Endothelial cell of umbilical vein (primary cell): Measurements from ENCODE around the gene HGFAC. TPM values are rescaled to one million over a fixed set of nuclear protein-coding genes. Genes with fewer than 3 reads are reported as not detected.

Experiments used
- BruUV-seq: library from RNA; stranded (reverse); fragments of 400-500 nt; replicated peaks from 2 replicates; lab custom pipeline; 2021; lab: Mats Ljungman, UMichigan
- CTCF ChIA-PET: fragments of 300-600, 350-600 bp; sonication (Branson Sonifier 250); formaldehyde crosslinking; loops from one replicate; lab custom pipeline; 2021; ENCODE audit warnings: antibody characterized with exemption, inconsistent platforms; lab: Charles Lee
- POLR2A ChIA-PET: fragments of 300-600, 350-600 bp; sonication (Branson Sonifier 250); formaldehyde crosslinking; loops from one replicate; lab custom pipeline; 2021; ENCODE audit warnings: antibody characterized with exemption, inconsistent platforms; lab: Charles Lee
- DNase-seq: peaks from one replicate; pipeline ENCODE4 v3.0.0-alpha.2; 2011; ENCODE audit warnings: low read depth, low spot score
- FAIRE-seq: peaks from 2 replicates; lab custom pipeline; 2011; peaks lifted over from hg19 to GRCh38; lab: Jason Lieb, UNC
- H2AFZ ChIP-seq: 2 replicates; pipeline ENCODE4 v1.6.0; 2012; ENCODE audit warnings: low read depth, low read length, control low read depth, inconsistent platforms
- H3K27ac ChIP-seq: 2 replicates; pipeline ENCODE4 v1.5.1; 2011; ENCODE audit warnings: low read depth, mild to moderate bottlenecking, control low read depth, low read length, moderate library complexity; ENCODE audit not compliant: insufficient read depth
- H3K27me3 ChIP-seq, 2 experiments: 2 replicates each; pipeline versions ENCODE4 v1.6.0 to v1.6.1; 2011; ENCODE audit warnings: low read length in 2 of 2, mixed read lengths in 1 of 2; ENCODE audit not compliant: control insufficient read depth in 2 of 2, insufficient read depth in 2 of 2
- H3K36me3 ChIP-seq, 2 experiments: 2 replicates in 1 of 2; 3 replicates in 1 of 2; pipeline ENCODE4 v1.5.1; 2011; ENCODE audit warnings: low read length in 2 of 2, mild to moderate bottlenecking in 1 of 2, moderate library complexity in 1 of 2; ENCODE audit not compliant: control insufficient read depth in 2 of 2, insufficient read depth in 2 of 2; ENCODE audit errors: extremely low read depth in 1 of 2
- H3K4me1 ChIP-seq: 3 replicates; pipeline ENCODE4 v1.5.1; 2011; ENCODE audit warnings: mild to moderate bottlenecking, low read length; ENCODE audit not compliant: control insufficient read depth, insufficient read depth; ENCODE audit errors: extremely low read depth
- H3K4me2 ChIP-seq: 2 replicates; pipeline ENCODE4 v1.6.1; 2011; ENCODE audit warnings: low read length, control low read depth, mixed read lengths; ENCODE audit not compliant: insufficient read depth
- H3K4me3 ChIP-seq, 3 experiments: fragments of 200-600 bp in 1 of 3; sonication (generic), shearing (Covaris generic) in 1 of 3; replicated peaks in 1 of 3; 2 replicates each; pipeline ENCODE4 v1.5.1; 2011 to 2016; ENCODE audit warnings: control low read depth in 3 of 3, low read length in 3 of 3, mild to moderate bottlenecking in 2 of 3, inconsistent platforms in 1 of 3, low read depth in 1 of 3, moderate library complexity in 1 of 3; ENCODE audit not compliant: insufficient read depth in 1 of 3
- H3K79me2 ChIP-seq: 2 replicates; pipeline ENCODE4 v1.6.0; 2012; ENCODE audit warnings: low read length, inconsistent platforms; ENCODE audit not compliant: control insufficient read depth, insufficient read depth
- H3K9ac ChIP-seq: replicated peaks from 2 replicates; pipeline ENCODE3; 2011; ENCODE audit warnings: low read length, control low read depth; ENCODE audit not compliant: insufficient read depth; ENCODE audit errors: extremely low read depth
- H3K9me1 ChIP-seq: replicated peaks from 3 replicates; pipeline ENCODE4 v1.6.0; 2011; ENCODE audit warnings: mild to moderate bottlenecking, low read length; ENCODE audit not compliant: control insufficient read depth, insufficient read depth; ENCODE audit errors: extremely low read depth
- H3K9me3 ChIP-seq: replicated peaks from 2 replicates; pipeline ENCODE4 v1.5.1; 2012; ENCODE audit warnings: low read length, inconsistent platforms; ENCODE audit not compliant: control insufficient read depth, insufficient read depth
- H4K20me1 ChIP-seq: replicated peaks from 2 replicates; pipeline ENCODE3; 2011; ENCODE audit warnings: mild to moderate bottlenecking, low read length; ENCODE audit not compliant: control insufficient read depth, insufficient read depth; ENCODE audit errors: extremely low read depth
- CTCF ChIP-seq, 2 donors: IDR thresholded peaks; 1 replicate in 1 of 2; 2 replicates in 1 of 2; pipeline ENCODE4 v1.5.1; 2011; ENCODE audit warnings: low read length in 2 of 2, mild to moderate bottlenecking in 2 of 2, moderate library complexity in 2 of 2, control low read depth in 1 of 2, inconsistent platforms in 1 of 2, low read depth in 1 of 2; ENCODE audit not compliant: insufficient read depth in 1 of 2; ENCODE audit errors: extremely low read depth in 1 of 2
- EZH2 ChIP-seq: IDR thresholded peaks from 2 replicates; pipeline ENCODE4 v1.6.1; 2012; ENCODE audit warnings: borderline replicate concordance, low read depth, mild to moderate bottlenecking, moderate library complexity, low read length, inconsistent platforms; ENCODE audit not compliant: severe bottlenecking
- FOS ChIP-seq: IDR thresholded peaks from 2 replicates; pipeline ENCODE4 v1.6.1; 2011; ENCODE audit warnings: mild to moderate bottlenecking, low read length, moderate library complexity, borderline replicate concordance; ENCODE audit not compliant: insufficient read depth
- GATA2 ChIP-seq: IDR thresholded peaks from 2 replicates; pipeline ENCODE4 v1.7.0; 2011; ENCODE audit warnings: low read depth, mild to moderate bottlenecking, moderate library complexity, mixed read lengths, low read length; ENCODE audit not compliant: insufficient read length, insufficient read depth
- JUN ChIP-seq: IDR thresholded peaks from 2 replicates; pipeline ENCODE4 v1.6.1; 2011; ENCODE audit warnings: borderline replicate concordance, low read depth; ENCODE audit not compliant: insufficient read length, insufficient read depth
- MAX ChIP-seq: IDR thresholded peaks from 2 replicates; pipeline ENCODE4 v1.6.1; 2011; ENCODE audit not compliant: insufficient read depth, insufficient read length
- MYC ChIP-seq: IDR thresholded peaks from one replicate; pipeline ENCODE4 v1.6.1; 2011; ENCODE audit warnings: mild to moderate bottlenecking, low read depth, low read length
- POLR2A ChIP-seq: IDR thresholded peaks from 2 replicates; pipeline ENCODE4 v1.6.1; 2012; ENCODE audit warnings: low read depth, mild to moderate bottlenecking, control low read depth, low read length
- POLR2AphosphoS5 ChIP-seq: IDR thresholded peaks from 2 replicates; pipeline ENCODE4 v1.6.1; 2012; ENCODE audit warnings: low read depth, mild to moderate bottlenecking, control low read depth, low read length, moderate library complexity; ENCODE audit not compliant: insufficient read depth
- dilution Hi-C: fragments of 300-500 bp; cut with MboI; formaldehyde crosslinking; loops from one replicate; pipeline ENCODE4 v1.15.0; 2019; ENCODE audit warnings: low sequenced_read_pairs; ENCODE audit not compliant: extremely low pct_ligation_motif_present
- intact Hi-C: fragments of 100-400 bp; cut with micrococcal nuclease; formaldehyde crosslinking; loops from one replicate; pipeline ENCODE4 v1.10.0; 2022
- polyA plus RNA-seq, 4 experiments: library from polyadenylated mRNA; depleted of rRNA in 3 of 4; stranded (reverse) in 3 of 4; unstranded in 1 of 4; fragments of >200 nt; gene quantifications; 2 replicates each; pipeline versions ENCODE4 v1.2.1 to v1.2.3, GENCODE V29; 2011 to 2012; ENCODE audit warnings: missing spikeins in 1 of 4
- total RNA-seq: library from RNA; stranded (reverse); gene quantifications from 2 replicates; pipeline ENCODE4 v1.2.3, GENCODE V29; 2021

HGFAC gene
- total and polyA plus RNA-seq, 2 donors (not counting 3 experiments of a cell fraction or from before 2014, with no cell fraction given), result 0.36 to 0.49 TPM

- Histone ChIP-seq H3K9ac (no peak overlapping the region), H3K9me1 (no peaks in the 10 kb centered on the region), H4K20me1 (no peaks in the 10 kb centered on the region), H3K4me2 (no peak overlapping the region), H3K79me2 (no peaks in the 10 kb centered on the region), H3K36me3 (peaks cover 2 to 19% of the 10 kb centered on the region in 2 experiments), H2AFZ (no peak overlapping the region), H3K27me3 (no peaks in the 10 kb centered on the region), H3K4me3 (no peak overlapping the region), H3K4me1 (no peaks in the 10 kb centered on the region), H3K27ac (no peak overlapping the region), H3K9me3 (no peaks in the 10 kb centered on the region)
- no TSS peak for BruUV-seq
- no peak for DNase-seq
- FAIRE-seq, result no peak
- TF ChIP-seq POLR2AphosphoS5 (no peak), MAX (no peak), CTCF (IDR thresholded peaks at IDR 0.05; ENCODE audit: extremely low read depth in 1 of 2, insufficient read depth in 1 of 2, low read depth in 1 of 2, low read length in 2 of 2) (no peak), GATA2 (no peak), JUN (no peak), POLR2A (no peak), EZH2 (no peak), FOS (no peak), MYC (no peak)
- dilution Hi-C loops (no loop called here), intact Hi-C loops (no loop called here)
- ChIA-PET CTCF (interaction anchor here (2.4 kb wide), 1 partner anchor 85 kb away, joined by 22 read pairs; no protein-coding TSS in a partner anchor), POLR2A (no interaction called here)
Measured at GRCh38 chr4:3430524-3430923, 11.2 kb upstream of the HGFAC start.
